Measurements from ENCODE around the gene CAMKK2. TPM values are rescaled to one million over a fixed set of nuclear protein-coding genes. Genes with fewer than 3 reads are reported as not detected.

The CAMKK2 gene
- total and polyA plus RNA-seq, 9 of the 15 experiments (the other 6 are each of a cell fraction or from before 2014, with no cell fraction given): 4.3 to 32.0 (median 18.2) TPM

DNA sequence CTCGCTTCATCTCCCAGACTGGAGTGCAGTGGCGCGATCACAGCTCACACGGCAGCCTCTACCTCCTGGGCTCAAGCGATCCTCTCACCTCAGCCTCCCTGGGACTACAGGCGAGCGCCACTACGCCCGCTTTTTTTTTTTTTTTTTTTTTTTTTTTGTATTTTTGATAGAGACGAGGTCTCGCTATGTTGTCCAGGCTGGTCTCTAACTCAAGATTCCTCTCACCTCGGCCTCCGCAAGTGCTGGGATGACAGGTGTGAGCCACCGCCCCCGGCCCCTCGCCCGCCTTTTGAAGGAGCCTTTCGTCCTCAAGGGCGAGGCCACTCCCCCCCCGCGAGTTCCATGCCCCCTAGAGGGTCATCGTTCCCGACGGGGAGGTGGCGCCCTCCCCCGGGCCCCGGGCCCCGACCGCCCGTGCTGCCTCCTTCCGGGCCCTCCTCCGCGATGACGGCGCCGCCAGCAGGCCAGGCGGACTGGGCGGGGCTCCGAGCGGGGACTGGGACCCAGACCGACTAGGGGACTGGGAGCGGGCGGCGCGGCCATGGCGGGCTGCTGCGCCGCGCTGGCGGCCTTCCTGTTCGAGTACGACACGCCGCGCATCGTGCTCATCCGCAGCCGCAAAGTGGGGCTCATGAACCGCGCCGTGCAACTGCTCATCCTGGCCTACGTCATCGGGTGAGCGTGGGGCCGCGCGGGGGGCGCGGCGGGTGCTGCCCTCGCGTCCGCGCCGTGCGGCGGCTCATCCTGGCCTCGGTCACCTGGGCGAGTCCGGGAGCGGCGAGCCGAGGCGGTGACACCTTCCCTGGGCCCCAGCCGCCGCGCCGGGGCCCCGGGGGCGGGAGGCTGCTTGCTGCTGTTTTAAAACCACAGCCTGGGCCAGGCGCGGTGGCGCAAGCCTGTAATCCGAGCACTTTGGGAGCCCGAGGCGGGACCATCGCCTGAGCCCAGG lies 86.6 kb downstream of the CAMKK2 start, which contains the start of gene P2RX4 (continued):
- TF ChIP-seq, protein P1, sequence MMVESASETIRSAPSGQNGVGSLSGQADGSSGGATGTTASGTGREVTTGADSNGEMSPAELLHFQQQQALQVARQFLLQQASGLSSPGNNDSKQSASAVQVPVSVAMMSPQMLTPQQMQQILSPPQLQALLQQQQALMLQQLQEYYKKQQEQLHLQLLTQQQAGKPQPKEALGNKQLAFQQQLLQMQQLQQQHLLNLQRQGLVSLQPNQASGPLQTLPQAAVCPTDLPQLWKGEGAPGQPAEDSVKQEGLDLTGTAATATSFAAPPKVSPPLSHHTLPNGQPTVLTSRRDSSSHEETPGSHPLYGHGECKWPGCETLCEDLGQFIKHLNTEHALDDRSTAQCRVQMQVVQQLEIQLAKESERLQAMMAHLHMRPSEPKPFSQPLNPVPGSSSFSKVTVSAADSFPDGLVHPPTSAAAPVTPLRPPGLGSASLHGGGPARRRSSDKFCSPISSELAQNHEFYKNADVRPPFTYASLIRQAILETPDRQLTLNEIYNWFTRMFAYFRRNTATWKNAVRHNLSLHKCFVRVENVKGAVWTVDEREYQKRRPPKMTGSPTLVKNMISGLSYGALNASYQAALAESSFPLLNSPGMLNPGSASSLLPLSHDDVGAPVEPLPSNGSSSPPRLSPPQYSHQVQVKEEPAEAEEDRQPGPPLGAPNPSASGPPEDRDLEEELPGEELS (CRISPR knock-in tag; IDR thresholded peaks at IDR 0.05; ENCODE audit: borderline replicate concordance): no peak; the same call in 1 of the 2 replicates
- TF ChIP-seq BCOR (IDR thresholded peaks at IDR 0.05) (peak; percentile 71; the same call in 1 of the 2 replicates), JUN (IDR thresholded peaks at IDR 0.05; ENCODE audit: borderline replicate concordance, low read depth, low read length) (peak; percentile 3; the same call in 1 of the 2 replicates), JUN (CRISPR knock-in tag; IDR thresholded peaks at IDR 0.05; ENCODE audit: borderline replicate concordance) (peak; percentile 78; the same call in 1 of the 2 replicates), MAZ (CRISPR knock-in tag; conservative IDR thresholded peaks at IDR 0.05 in 1 of 2, IDR thresholded peaks at IDR 0.05 in 1 of 2) (peak; percentile 95 to 96), ZKSCAN8 (CRISPR knock-in tag; IDR thresholded peaks at IDR 0.05) (no peak), TBP (optimal IDR thresholded peaks at IDR 0.05; ENCODE audit: low read depth, low read length) (peak; percentile 83), CXXC5 (CRISPR knock-in tag; IDR thresholded peaks at IDR 0.05) (peak; percentile 90), ATF1 (CRISPR knock-in tag; IDR thresholded peaks at IDR 0.05) (no peak), ATF1 (tag; IDR thresholded peaks at IDR 0.05) (peak; percentile 93)
- TF ChIP-seq, protein P2, sequence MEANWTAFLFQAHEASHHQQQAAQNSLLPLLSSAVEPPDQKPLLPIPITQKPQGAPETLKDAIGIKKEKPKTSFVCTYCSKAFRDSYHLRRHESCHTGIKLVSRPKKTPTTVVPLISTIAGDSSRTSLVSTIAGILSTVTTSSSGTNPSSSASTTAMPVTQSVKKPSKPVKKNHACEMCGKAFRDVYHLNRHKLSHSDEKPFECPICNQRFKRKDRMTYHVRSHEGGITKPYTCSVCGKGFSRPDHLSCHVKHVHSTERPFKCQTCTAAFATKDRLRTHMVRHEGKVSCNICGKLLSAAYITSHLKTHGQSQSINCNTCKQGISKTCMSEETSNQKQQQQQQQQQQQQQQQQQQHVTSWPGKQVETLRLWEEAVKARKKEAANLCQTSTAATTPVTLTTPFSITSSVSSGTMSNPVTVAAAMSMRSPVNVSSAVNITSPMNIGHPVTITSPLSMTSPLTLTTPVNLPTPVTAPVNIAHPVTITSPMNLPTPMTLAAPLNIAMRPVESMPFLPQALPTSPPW (CRISPR knock-in tag; IDR thresholded peaks at IDR 0.05): peak; percentile 98
- TF ChIP-seq, protein P3, sequence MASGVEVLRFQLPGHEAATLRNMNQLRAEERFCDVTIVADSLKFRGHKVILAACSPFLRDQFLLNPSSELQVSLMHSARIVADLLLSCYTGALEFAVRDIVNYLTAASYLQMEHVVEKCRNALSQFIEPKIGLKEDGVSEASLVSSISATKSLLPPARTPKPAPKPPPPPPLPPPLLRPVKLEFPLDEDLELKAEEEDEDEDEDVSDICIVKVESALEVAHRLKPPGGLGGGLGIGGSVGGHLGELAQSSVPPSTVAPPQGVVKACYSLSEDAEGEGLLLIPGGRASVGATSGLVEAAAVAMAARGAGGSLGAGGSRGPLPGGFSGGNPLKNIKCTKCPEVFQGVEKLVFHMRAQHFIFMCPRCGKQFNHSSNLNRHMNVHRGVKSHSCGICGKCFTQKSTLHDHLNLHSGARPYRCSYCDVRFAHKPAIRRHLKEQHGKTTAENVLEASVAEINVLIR (CRISPR knock-in tag; IDR thresholded peaks at IDR 0.05): peak; percentile 57
- TF ChIP-seq, protein P4, sequence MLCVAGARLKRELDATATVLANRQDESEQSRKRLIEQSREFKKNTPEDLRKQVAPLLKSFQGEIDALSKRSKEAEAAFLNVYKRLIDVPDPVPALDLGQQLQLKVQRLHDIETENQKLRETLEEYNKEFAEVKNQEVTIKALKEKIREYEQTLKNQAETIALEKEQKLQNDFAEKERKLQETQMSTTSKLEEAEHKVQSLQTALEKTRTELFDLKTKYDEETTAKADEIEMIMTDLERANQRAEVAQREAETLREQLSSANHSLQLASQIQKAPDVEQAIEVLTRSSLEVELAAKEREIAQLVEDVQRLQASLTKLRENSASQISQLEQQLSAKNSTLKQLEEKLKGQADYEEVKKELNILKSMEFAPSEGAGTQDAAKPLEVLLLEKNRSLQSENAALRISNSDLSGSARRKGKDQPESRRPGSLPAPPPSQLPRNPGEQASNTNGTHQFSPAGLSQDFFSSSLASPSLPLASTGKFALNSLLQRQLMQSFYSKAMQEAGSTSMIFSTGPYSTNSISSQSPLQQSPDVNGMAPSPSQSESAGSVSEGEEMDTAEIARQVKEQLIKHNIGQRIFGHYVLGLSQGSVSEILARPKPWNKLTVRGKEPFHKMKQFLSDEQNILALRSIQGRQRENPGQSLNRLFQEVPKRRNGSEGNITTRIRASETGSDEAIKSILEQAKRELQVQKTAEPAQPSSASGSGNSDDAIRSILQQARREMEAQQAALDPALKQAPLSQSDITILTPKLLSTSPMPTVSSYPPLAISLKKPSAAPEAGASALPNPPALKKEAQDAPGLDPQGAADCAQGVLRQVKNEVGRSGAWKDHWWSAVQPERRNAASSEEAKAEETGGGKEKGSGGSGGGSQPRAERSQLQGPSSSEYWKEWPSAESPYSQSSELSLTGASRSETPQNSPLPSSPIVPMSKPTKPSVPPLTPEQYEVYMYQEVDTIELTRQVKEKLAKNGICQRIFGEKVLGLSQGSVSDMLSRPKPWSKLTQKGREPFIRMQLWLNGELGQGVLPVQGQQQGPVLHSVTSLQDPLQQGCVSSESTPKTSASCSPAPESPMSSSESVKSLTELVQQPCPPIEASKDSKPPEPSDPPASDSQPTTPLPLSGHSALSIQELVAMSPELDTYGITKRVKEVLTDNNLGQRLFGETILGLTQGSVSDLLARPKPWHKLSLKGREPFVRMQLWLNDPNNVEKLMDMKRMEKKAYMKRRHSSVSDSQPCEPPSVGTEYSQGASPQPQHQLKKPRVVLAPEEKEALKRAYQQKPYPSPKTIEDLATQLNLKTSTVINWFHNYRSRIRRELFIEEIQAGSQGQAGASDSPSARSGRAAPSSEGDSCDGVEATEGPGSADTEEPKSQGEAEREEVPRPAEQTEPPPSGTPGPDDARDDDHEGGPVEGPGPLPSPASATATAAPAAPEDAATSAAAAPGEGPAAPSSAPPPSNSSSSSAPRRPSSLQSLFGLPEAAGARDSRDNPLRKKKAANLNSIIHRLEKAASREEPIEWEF (CRISPR knock-in tag; IDR thresholded peaks at IDR 0.05): no peak

Measured in K562 (cell line).